AML-193 (cell line): Measurements from ENCODE around the gene CCDC89.
"Not testable (repeated sequence)": the region's sequence is repeated elsewhere in the genome, so short reads cannot be mapped to it uniquely, and the experiment has no call there.

Experiments
- DNase-seq, 2 experiments: peaks; one replicate each; lab custom pipeline; 2025; lab: John Stamatoyannopoulos, UW

The CCDC89 gene

DNA sequence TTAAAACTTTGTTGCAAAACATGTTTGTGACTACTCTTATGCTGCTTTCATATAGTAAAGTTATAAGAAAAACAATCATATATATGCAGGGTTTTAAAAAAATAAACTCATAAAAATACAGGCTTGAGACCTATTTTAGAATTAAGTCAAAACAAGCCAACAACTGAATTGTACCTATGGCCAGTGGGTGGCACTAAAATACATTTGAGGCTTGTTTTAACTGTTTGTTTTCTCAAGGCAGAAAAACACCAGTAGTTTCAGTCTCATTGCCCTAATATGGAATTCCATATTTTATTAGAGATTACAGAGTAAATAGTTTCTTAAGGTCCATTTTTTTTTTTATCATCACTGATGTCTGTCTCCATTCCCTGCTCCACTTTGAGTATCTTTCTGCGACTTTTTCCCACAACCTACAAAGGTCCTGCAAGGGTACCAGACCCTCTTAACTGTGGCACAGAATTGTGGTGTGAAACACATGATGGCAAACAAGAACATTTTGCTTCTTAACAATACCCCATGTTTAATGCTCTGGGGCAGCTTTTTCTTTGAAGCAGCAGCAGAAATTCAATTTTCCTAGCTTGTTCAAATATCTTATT lies 8.5 kb upstream of the CCDC89 start:
- peak; percentile 29 to 55 for DNase-seq

DNA sequence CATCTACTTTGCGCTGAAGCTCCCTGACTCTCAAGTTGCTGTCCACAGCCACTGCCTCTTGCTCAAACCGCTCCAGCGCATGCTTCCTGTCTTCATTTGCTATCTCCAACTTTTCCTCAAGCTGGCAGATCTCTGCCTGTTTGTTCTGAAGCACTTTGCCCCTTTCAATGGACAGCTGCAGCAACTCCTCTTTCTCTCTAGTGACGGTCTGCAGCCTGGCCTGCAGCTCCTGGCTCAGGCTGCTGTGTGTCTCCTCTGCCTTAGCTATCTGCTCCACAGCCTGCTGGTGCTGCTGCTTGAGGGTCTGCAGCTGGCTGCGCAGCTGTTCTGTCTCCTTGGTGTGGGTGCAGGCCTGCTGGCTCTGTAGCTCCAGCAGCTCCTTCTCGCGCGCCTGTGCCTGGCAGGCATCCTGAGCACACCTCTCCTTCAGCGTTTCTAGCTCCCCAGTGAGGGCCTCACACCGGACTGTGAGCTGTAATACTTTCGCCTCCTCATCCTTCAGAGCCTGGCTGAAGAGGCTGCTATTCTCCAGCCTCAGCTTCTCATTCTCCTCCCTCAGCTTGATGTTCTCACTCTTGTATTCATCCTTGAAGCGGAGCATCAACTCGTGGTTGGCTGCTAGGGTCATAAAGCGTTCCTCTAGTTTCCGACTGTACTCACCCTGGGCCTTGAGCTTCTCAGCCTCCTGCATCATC lies 723 bp downstream of the CCDC89 start:
- DNase-seq: no peak

- no peak for DNase-seq
These were observed 3.4 kb downstream of the CCDC89 start for GRCh38 chr11:85682330-85683305.

GRCh38 chr11:85680897-85681296 lies 5.1 kb downstream of the CCDC89 start:
- no peak for DNase-seq

GRCh38 chr11:85679576-85679975 lies 6.4 kb downstream of the CCDC89 start:
- DNase-seq: no peak

- DNase-seq: no peak
These were observed 12.6 kb downstream of the CCDC89 start for GRCh38 chr11:85673393-85673792.

DNA sequence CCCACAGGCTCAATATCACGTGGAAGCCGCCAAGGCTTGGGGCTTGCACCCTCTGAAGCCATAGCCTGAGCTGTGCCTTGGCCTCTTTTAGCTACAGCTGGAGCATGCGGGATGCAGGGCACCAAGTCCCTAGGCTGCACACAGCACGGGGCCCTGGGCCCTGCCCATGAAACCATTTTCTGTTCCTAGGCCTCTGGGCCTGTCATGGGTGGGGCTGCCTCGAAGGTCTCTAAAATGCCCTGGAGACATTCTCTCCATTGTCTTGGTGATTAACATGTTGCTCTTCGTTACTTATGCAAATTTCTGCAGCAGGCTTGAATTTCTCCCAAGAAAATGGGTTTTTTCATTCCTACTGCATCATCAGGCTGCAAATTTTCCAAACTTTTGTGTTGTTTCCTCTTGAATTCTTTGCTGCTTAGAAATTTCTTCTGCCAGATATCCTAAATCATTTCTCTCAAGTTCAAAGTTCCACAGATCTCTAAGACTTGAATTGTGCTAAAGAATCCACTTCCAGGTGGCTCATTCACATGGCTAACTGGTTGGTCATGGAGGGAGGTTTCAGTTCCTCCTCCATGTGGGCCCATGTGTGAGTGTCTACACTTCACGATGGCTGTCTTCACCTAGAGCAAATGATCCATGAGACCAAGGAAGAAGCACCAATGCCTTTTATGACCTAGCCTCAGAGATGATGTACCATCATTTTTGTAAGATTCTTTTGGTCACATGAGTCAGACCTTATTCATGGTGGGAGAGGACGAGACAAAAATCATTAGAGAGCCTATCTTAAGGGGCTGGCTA lies 13.7 kb downstream of the CCDC89 start:
- DNase-seq: no peak

GRCh38 chr11:85670949-85671663 lies 14.9 kb downstream of the CCDC89 start:
- not testable (repeated sequence) for DNase-seq

DNA sequence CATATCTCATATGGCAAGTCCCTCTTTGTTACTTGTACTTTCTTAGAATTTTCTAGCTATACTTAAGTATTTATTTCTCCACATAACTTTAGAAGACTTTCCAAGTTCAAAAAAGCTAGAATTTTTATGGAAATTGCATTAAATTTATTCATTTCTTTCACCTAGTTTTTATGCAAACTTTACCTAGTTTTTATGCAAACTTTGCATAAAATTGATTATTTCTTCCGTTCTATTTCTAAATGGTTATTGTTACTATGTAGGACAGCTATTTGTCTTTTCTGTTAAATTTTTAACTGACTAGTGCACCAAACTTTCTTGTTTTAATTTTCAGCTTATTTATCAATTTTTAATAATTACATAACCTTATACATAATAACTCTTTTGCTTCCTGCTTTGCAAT lies 17.8 kb downstream of the CCDC89 start:
- no peak for DNase-seq

DNA sequence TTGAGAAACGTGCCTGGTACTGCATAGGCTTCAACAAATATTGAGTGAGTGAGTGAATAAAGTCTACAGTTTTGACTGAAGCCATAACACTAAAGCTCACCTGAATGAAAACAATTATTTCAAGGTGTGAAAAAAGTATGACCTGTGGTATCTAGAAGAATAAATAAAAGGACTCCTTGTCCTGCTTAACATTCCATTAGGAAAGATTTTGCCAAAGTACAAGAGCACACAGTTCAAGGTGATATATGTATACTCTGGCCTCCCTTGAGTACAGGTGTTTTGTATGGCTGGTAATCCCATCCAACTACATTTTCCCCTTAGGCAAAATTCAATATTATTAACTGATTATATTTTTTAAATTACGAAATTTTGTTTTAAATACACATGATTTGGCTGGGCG lies 19.3 kb downstream of the CCDC89 start:
- DNase-seq: no peak

GRCh38 chr11:85665733-85666132 lies 20.3 kb downstream of the CCDC89 start:
- DNase-seq: no peak

- peak; percentile 88 for DNase-seq
These were observed 21.1 kb downstream of the CCDC89 start, which contains the start of gene CREBZF for GRCh38 chr11:85664615-85665481. Gene CREBZF, minus strand, starts transcription at chr11:85665129. Its CDS starts 254 bp downstream, at chr11:85664875.

DNA sequence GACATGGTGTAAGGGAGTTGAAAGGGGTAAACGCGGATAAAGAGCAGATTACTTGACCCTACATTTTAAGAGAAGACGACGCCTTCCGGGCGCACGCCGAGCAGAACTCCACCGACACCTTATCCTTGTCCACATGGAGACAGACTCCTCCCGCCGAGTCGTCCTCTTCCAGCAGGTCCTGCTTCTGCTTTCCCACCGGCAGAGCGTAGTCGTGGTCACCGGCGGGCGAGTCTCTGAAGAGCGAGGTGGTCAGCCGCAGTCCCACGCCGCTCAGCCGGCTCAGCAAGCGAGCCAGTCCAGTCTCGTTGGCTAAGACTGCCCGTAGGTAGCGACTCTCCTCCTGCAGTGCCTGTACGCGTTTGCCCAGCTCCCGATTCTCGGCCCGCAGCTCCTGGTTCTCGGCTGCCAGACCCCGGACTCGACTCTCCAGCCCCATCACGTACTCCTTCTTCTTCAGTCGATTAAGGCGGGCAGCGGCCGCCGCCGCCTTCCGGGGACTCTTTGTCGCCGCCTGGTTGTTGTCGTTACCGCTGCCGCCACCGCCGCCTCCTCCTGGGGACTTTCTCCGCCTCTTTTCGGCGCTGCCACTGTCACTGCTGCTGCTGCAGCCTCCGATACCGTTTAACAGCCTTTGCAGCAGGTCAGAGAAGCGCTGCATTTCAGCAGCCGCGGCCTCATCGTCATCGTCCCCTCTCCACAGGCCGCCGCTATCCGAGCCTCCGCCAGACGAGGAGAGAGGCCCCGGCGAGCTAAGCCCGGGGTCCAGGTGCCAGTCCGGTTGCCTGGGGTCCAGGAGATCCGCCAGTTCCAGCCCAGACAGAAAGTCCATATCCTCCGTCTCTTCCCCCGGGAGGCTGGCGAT lies 22.0 kb downstream of the CCDC89 start:
- DNase-seq: peak; percentile 64 to 68

DNA sequence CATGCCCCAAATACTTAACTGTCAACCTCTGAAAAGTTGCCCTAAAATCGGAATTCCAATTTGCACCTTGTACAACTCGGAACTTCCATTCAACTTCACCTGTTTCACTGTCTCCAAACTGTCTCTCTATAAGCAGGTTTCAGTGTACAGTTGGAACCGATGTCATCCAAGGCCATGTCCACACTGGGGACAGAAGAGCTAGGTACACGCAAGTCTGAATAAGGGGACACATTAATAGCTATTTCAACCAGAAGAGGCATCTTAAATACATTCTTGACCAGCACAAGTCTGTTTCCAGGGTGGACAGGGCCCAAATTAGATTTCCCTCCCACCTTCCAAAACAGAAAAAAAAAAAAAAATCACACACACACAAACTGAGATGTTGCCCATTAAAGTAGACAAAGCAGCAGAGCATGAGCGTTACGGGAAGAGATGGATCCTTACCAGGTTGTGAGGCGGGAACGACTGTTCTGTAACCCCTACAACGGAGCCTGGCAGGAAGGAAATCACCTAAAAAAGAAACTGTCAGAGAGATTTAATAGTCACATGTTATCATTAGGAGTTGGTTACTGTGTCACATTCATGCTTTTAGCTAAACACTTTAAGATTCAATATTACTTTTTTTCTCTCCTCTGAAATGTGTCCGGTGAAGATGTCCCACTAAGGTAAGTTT lies 22.8 kb downstream of the CCDC89 start:
- DNase-seq: no peak

DNA sequence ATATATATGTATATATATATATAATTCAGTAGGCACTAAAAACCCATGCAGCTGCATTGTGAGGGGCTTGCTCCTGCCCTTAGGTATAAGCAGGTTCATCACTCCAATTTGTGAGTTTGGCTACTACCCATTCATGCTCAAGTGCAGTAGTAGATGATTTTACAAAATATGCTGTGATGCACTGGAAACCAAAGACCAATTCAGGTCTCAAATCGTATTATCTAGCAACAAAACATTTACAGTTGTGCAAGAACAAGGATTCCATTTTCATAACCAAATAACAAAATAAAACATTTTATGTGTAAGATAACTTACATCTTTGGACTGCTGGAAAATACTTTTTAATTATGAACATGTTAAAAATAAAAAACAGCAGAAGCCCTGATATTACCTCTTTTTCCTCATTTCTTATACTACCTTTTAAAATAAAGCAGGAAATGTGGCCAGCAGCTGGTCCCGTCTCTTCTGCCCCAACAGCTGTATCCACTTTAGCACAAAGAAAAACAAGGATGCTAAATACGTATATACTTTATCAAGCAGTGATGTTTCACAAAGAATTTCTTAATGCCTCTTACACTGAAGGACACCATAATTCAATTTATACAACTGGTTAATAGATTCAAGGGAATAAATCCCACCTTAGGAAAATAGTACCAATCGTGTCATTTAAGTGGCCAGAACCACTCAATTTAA lies 23.9 kb downstream of the CCDC89 start:
- DNase-seq: no peak

DNA sequence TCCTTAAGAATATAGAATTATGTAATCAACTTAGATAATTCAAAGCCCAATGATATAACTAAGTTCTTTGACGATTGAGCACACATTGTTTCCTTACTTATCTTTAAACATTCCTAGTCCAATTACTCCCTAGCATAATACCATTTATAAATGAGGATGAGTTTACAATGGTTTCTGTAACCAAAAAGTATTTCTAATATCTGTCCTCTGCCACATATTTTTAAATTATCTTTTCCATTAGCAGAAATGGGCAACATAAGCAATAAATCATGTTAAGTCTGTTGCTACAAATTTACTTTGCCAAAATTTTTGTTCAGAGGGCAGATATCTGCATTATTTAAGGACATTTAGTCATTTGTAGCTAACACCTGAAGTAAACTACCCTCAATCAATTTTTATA lies 27.8 kb downstream of the CCDC89 start:
- no peak for DNase-seq

GRCh38 chr11:85656777-85657176 lies 29.2 kb downstream of the CCDC89 start:
- DNase-seq: no peak

- not testable (repeated sequence) for DNase-seq
These were observed 31.7 kb downstream of the CCDC89 start for GRCh38 chr11:85654343-85654742.
